Pons (tissue), 1 donor: ENCODE results near the gene BFAR.
A peak's percentile ranks its signal among the peaks of the same experiment; 100 is the strongest.
"Not testable (repeated sequence)": the region's sequence is repeated elsewhere in the genome, so short reads cannot be mapped to it uniquely, and the experiment has no call there.

ENCODE experiments used
- DNase-seq: peaks from one replicate; pipeline ENCODE4 v3.0.0-alpha.2; 2016; ENCODE audit warnings: low spot score

The BFAR gene

DNA sequence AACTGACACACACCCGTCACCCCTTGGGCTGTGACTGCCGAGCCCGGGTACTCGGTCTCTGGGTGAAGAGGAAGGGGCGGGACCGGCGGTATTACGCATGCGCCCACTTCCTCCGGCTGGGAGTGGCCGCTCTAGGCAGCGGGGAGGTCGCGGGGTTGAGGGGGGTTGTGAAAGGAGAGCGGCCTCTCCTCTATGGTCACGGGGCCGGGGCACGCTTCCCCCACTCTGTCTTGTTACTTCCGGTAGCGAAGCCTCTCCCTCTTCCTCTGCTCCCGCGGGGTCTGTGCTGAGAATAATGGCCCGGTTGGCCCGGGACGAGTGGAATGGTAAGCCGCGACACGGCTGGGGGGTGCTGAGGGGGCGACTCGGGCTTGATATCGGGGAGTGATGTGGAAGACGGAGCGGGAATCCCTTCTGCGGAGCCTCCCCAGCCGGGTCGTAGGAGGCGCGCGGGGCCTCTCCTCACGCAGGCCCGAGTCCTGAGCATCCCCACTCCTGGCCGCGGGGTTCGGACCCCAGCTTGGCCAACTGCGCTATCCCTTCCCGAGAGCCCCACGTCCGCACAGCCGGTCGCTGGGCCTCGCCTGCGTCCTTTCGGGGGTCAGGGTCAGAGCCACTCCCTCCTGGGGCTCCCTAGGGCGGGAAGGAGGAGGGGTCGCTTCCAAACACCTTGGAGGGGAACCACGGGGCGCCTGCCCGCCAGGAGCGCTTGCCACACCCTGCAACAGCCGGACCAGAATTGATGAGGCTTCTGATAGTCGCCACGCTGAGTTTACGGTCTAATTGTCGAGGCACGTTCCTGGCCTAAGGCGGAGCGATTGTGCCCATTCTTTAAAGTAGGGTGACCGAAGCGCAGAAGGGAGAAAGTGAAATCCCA is at the start of gene BFAR:
TSS of gene BFAR (plus strand) at position 259 of the 877 bp plus-strand sequence. CDS start 11,396 bp downstream, outside the sequence.
- DNase-seq: peak; percentile 97

GRCh38 chr16:14585287-14585686 is 47.5 kb upstream of the BFAR start:
- DNase-seq: no peak

GRCh38 chr16:14586637-14587305 is 46.0 kb upstream of the BFAR start:
- no peak for DNase-seq

DNA sequence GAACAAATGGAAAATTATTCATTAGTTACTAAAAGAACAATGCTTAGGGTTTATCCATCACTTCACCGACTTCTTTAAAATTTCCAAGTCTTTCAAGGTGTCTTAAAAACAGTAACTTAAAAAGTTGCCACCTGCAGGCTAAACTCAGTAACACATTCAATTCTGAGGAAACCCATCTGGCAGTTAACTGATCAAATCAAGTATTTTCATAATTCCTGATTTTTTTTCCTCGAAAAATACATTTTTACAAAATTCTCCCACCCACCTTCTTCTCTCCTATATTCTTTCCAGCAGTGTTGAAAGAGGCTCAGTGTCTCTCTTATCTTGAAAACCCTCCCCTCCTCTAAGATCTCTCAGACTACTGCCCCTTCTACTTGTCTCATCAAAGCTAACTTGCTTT is 32.6 kb upstream of the BFAR start:
- DNase-seq: no peak

DNA sequence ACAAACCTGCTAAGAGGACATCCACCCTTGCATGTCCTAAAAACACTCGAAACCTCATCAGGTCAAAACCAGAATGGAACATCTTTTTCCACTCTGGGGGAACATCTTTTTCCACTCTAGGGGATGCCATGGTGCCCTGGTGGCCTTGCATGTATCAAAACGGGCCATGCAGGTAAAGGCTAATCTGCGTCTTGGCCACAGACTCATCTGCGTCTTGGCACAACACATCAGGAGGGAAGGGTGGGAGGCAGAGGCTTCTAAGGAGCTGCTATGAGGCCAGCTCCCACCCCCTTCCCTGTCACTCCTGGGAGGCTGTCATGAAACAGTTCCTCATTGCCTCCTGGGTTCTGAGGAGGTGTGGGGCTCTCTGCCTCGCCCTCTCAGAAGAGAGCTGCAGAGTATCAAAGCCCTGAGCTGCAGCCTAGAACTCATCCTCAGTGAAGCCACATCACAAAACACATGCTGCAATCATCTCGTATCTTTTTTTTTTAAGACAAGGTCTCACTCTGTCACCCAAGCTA is 30.2 kb upstream of the BFAR start:
- DNase-seq: no peak

DNA sequence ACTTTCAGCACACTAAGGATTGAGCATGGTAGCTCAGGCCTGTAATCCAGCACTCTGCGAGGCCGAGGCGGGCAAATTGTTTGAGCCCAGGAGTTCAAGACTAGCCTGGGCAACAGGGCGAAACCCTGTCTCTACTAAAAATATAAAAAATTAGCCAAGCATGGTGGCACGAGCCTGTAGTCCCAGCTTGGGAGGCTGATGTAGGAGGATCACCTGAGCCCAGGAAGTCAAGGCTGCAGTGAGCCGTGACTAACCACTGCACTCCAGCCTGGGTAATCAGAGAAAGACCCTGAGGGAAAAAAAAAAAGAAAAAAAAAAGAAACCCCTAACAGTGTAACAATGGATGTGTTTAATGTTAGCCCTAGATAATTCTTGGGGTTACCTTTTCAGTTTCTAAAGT is 26.6 kb upstream of the BFAR start:
- no peak for DNase-seq

DNA sequence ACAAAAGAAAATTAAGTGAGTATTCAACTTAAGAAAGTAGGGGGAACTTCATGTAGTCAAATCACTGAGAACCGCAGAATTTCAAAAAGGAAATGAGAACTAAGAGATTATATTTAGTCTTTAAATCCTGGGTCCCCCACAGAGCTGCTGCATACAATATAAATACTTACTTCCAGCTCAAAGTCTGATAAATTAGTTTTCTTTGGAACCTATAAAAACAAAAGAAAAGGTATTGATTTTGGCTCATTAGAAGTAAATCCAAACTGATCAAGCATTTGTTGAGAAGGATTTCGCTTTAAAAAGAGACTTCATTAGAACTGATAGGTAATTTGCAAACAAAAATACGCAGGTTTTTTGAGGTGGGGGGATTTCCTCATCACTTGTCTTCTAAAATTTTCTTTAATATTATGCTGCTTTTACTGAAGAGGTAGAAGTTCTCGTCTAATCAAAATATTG is 24.6 kb upstream of the BFAR start:
- no peak for DNase-seq

DNA sequence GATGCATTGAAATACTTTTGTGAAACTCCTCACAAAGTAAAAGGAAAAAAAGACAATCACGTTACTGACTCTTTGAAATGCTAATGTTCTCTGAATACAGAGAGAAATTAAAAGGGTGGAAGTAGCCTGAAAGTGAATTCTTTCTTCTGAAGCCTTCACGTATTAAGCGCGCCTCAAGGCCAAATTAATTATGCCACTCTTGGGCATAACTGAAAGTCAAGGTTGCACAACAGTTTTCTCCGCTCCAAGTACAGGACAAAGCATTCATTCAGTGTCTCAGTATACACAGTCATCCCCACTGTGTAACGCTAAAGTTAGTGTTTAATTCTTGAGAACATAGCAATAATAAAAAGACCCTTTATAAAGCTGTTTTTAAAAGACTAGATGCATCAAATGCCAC is 24.1 kb upstream of the BFAR start:
- DNase-seq: peak; percentile 43

GRCh38 chr16:14609716-14610115 is 23.0 kb upstream of the BFAR start:
- DNase-seq: no peak

DNA sequence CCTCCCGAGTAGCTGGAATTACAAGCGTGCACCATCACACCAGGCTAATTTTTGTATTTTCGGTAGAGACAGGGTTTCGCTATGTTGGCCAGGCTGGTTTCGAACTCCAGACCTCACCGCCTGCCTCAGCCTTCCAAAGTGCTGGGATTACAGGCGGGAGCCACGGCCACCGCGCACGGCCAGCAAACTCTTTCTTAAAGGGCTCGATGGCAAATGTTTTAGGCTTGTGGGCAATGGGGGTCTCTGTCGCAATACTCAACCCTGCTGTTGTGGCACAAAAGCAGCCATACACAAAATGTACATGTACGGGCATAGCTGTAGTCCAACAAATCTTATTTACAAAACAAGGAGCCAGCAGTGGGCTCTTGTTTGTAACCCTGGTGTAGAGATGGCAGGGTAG is 21.1 kb upstream of the BFAR start:
- DNase-seq: no peak

DNA sequence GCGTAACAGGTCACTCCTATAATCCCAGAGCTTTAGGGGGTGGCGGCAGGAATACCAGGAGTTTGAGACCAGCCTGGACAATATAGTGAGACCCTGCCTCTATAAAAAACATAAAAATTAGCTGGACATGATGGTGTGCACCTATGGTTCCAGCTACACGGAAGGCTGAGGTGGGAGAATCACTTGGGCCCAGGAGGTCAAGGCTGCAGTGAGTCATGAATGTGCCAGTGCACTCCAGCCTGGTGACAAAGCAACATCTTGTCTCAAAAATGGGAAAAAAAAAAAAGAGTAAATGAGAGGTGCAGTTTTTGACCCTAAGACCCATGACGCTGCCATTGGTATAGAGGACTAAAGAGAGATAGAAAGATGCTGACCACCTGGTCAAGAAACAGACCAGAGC is 18.8 kb upstream of the BFAR start:
- DNase-seq: no peak

DNA sequence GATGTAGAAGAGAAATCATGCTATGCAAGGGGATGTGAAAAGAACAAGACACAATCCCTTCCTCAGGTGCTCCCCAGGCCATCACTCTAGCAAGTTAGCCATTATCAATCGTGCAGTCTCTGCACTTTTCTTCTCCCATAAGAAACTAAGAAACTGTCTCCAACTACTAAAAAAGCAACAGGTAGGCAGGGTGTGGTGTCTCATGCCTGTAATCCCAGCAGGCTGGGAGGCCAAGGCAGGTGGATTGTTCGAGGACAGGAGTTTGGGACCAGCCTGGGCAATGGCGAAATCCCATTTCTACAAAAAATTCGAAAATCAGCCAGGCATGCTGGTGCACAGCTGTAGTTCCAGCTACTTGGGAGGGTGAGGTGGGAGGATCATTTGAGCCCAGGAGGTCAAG is 16.5 kb upstream of the BFAR start:
- DNase-seq: no peak

DNA sequence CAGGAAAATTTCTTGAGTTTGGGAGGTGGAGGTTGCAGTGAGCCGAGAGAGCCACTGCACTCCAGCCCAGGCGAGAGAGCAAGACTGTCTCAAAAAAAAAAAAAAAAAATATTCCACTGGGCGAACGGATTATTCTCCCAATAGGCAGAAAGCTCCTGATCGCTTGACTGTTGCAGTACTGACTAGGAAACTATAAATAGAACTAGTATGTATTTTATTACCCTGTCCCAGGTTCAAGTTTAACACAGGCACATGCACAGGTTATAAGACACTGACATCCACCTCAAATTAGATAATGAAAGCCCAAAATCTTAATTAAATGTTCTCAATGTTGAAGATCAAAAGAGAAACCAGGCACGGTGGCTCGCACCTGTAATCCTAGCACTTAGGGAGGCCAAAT is 14.2 kb upstream of the BFAR start:
- DNase-seq: no peak

DNA sequence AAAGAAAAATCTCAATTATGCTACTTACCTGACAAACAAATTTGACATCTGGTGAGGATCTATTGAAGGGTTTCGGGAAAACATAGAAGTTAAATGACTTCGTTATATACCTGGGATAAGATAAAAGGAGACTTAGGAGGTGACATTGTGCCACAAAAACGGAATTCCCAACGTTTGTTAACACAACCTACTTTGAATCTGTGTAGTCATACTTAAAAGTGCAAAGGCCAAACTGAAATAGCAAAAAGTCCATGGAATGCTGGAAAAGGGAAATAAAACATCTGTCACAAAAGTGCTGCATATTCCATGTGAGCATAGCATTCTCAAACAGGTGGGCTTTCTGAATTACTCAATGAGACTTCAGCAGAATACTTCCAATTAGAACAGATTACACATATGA is 5.7 kb upstream of the BFAR start:
- DNase-seq: no peak

GRCh38 chr16:14628806-14629611 is 3.7 kb upstream of the BFAR start:
- peak; percentile 12 for DNase-seq

DNA sequence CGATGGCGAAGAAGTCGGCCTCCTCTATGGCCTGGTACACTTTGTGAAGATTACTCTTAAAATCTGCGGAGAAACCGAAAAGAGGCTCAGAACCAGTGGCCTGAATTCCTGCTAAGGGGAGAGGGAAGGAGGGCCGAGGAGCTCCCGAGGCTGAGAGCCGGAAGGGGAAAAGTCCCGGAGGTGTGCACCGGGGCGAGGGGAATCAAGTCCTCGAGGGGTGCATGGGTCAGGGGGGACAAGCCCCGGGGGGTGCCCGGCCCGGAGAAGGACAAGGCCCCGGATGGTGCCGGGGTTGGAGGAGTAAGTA is 3.2 kb upstream of the BFAR start:
- peak; percentile 14 for DNase-seq

DNA sequence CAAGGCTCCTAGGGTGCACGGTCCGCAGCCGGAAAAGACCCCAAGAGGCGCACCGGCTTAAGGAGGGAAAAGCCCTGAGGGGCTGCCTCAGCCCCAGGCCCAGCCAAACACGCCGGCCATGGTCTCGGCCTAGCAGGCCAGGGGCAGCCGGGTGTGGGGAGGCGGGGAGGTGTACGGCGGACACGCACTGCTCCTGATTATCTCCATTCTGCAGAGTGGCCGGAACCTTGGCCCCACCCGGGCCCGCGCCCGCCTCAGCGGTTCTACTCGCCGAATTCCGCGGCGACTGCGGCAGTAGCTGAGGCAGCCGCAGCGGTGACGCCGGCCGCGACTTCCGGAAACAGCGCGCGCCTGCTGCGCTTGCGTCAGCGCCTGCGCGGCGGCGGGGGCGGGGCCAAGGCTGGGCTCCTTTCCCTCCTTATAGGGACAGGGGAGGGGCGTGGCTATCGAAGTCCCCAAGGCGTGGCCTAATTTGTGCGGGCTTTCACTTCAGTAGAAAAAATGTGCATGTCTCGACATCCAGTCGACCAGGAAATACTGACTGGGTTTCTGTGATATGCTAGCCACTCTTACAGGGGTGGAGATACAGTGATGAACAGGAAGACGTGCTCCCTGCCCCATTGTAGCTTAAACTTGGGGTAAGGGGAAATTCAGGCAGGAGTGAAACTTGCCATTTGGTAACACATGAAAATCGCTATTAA is 2.7 kb upstream of the BFAR start, which contains the start of gene PARN:
TSS of gene PARN (minus strand) at position 342 of the 701 bp plus-strand sequence. CDS start at position 207, 135 bp downstream.
- DNase-seq: peak; percentile 96

DNA sequence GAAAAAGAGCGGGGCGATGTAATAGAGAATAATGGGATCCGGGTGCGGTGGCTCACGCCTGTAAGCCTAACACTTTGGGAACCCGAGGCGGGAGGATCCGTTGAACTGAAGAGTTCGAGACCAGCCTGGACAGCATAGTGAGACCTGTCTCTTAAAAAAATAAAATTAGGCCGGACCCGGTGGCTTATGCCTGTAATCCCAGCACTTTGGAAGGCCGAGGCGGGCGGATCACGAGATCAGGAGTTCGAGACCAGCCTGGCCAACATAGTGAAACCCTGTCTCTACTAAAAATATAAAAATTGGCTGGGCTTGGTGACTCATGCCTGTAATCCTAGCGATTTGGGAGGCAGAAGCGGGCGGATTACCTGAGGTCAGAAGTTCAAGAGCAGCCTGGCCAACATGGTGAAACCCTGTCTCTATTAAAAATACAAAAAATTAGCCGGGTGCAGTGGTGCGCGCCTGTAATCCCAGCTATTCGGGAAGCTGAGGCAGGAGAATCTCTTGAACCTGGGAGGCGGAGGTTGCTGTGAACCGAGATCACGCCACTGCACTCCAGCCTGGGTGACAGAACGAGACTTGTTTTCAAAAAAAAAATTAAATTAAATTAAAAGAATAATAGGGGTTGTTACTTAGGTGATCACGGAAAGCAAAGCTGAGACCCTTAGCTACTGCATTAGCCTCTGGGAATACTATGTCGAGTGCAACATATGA is 2.0 kb upstream of the BFAR start:
- DNase-seq: not testable (repeated sequence)

DNA sequence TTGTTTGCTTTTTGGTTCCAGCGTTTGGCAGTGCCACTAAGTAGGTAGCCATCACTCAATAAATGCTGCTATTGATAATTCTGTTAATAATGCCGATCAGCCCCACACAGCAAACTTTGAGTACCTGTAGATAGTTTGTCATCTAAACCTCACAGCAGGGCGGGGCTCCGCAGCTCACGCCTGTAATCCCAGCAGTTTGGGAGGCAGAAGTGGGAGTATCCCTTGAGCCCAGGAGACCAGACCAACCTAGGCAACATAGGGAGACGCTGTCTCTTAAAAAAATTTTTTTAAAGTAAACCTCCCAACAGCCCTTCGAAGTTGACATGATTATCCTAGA is 1.6 kb downstream of the BFAR start:
- DNase-seq: no peak

DNA sequence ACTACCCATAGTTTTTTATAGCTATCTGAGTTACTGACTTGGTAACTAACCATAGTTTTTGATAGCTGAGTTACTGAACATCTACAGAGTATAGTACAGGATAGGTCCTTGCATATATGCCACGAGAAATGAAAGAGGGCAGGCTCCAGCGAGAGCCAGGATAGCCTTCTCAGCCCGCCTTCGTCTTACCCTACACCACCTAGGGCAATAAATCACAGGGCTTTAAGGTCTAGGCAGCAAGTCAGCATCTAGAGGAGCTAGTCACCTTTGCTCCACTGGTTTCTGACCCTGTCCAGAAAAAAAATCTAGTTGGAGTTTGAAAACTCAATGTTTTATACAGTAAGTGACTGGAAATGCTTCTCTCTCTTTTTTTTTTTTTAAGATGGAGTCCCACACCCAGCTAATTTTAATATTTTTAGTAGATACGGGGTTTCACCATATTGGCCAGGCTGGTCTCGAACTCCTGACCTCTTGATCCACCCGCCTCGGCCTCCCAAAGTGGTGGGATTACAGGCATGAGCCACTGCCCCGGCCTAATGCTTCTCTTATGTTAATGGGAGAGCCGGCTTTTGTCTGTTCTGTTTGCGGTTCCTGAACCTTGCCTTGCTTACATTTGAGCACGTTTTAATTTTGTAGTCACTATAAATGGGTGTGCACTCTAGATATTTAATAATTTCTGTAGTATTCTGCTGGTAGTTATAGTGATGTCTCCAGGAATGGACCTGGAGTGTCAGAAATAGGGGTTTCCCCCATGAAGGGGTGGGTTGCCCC is 2.8 kb downstream of the BFAR start:
- DNase-seq: no peak
